ENCODE results near the gene CWF19L1.

DNA sequence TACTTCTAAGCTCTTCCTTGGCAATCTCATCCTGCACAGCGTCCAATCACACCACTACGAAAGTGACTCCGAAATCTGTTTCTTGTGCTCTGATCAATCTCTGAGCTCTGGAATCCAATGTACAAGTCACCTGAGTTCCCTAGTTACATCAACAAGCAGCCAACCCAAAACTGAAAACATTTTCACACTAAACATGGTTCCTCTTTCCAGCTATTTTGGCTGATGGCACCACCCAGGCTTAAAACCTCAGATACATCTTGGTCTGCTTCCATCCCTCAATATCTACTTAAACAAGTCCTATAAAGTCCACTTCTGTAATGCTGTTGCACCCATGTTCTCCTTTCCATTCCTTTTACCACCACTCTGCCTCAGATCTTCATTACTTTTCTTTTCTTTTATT lies 15.5 kb upstream of the CWF19L1 start:
- no peak for TF ChIP-seq EZH2phosphoT487 (IDR thresholded peaks at IDR 0.05; ENCODE audit: borderline replicate concordance)
- no peak for TF ChIP-seq CTCF (conservative IDR thresholded peaks at IDR 0.05; ENCODE audit: low read length)

Measured in Loucy (cell line).